WI38 (cell line): ENCODE data around the gene ATG7.

Source experiments
- H3K4me3 ChIP-seq: 2 replicates; pipeline ENCODE4 v1.5.1; 2011; ENCODE audit warnings: low read depth, mild to moderate bottlenecking, control low read depth, low read length
- CTCF ChIP-seq: IDR thresholded peaks from 2 replicates; pipeline ENCODE4 v1.5.1; 2012; ENCODE audit warnings: low read depth, mild to moderate bottlenecking, control low read depth, low read length

ATG7 gene

GRCh38 chr3:11430624-11431023 lies 158.4 kb downstream of the ATG7 start:
- H3K4me3 ChIP-seq, result no peak overlapping the region
- no peak for TF ChIP-seq CTCF

DNA sequence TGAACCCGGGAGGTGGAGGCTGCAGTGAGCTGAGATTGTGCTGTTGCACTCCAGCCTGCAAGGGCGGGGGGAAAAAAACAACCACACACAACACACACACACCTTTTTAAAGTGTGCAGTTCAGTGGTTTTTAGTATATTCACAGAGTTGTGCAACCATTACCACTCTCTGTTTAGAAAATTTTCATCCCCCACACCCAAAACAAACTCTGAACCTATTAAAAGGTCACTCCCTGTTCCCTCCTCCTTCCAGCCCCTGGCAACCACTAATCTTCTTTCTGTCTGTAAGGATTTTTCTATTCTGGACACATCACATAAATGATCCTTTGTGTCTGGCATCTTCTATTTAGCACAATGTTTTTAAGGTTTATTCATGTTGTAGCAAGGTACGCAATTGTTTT lies 159.1 kb downstream of the ATG7 start:
- H3K4me3 ChIP-seq, result no peak overlapping the region
- no peak for TF ChIP-seq CTCF

DNA sequence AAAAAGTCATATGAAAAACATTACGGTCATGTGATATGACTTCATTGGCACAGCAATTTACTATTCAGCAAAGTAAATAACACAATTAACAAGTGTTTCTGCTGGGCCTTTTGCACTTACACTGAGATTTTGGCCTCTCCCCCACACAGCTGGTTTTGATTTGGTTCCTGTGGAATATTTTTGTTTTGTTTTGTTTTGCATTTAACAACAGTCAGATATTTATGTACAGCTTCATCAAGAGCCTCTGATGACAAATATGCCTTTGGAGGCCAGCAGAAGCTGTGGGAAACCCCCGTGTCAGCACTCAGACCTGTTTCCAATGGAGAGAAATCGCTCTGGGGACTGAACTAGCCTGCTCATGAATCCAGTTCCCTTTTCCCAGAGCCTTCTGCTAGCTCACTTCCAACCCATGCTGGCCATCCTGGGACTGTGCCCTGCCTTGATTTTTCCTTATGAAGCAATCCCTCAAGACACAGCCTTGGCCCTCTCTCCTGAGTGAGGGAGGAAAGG lies 161.9 kb downstream of the ATG7 start:
- no peak overlapping the region for H3K4me3 ChIP-seq
- TF ChIP-seq CTCF, result no peak

DNA sequence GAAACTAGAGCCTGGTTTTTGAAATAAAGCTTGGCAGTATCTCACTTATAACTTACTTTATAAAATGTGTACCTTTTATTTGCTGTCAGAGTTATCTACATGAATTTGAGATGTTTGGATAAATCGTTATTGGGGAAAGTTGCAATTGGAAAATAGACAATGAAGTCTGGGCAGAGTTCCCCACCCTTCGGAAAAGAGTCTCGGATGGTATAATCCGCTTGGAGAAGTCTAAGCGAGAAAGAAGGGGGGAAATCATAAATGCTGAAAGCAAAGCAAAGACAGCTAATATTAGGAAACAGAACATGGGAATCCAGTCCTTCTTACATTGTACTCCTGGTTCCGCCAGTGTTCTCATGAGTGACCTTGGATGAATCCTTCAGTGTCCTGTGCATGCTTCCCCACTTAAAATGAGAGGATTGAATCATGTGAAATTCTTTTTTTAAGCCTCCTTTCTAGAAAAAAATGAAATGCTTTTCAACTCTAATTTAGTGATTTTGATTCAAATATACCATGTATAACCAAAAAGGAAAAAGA lies 162.4 kb downstream of the ATG7 start:
- H3K4me3 ChIP-seq, result no peak overlapping the region
- no peak for TF ChIP-seq CTCF

DNA sequence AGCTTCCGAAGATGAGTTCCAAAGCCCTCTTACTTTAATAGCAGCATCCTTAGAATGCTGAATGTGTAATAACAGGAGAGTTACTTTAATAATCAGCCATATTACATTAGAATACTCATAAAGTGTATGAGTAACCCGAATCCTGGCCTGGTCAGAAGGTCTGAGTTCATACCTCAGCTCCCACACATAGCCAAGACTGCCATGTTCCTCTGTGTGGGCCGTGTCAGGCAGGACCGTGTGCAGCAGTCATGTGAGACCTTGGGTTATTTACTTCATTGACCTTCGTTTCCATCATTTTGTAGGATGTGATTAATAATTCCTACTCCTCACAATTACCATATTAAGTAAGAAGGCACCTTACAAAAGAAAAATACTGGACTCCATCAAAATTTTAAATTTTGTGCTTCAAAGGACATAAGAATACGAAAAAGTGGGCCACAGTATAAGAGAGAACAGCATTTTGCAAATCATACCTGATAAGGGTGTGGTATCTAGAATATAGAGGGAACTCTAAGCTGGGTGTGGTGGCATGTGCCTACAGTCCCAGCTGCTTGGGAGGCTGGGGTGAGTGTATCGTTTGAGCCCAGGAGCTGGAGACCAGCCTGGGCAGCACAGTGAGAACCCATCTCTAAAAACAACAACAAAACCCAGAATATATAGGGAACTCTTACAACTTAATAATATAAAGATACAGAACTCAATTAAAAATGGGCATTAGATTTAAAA lies 163.4 kb downstream of the ATG7 start:
- TF ChIP-seq CTCF, result no peak
- no peak overlapping the region for H3K4me3 ChIP-seq

- no peak for TF ChIP-seq CTCF
- H3K4me3 ChIP-seq, result no peak overlapping the region
Observed at GRCh38 chr3:11436775-11437174, 164.6 kb downstream of the ATG7 start.

- H3K4me3 ChIP-seq, result no peak overlapping the region
- no peak for TF ChIP-seq CTCF
Observed at GRCh38 chr3:11437506-11437905, 165.3 kb downstream of the ATG7 start.
